KMS-11 (cell line): ENCODE measurements around the gene SUSD6.

Source experiments
- H2AFZ ChIP-seq: fragments of 200-600 bp; sonication (generic); 2 replicates; pipeline ENCODE4 v1.6.1; 2016; ENCODE audit warnings: antibody characterized with exemption, mixed run types, low read depth
- H3K27ac ChIP-seq: fragments of 200-600 bp; sonication (generic); 2 replicates; pipeline ENCODE4 v1.6.1; 2016; ENCODE audit warnings: mild to moderate bottlenecking, mixed run types
- H3K27me3 ChIP-seq: fragments of 200-600 bp; sonication (generic); 2 replicates; pipeline ENCODE4 v1.6.1; 2017; ENCODE audit warnings: mild to moderate bottlenecking, low read depth, mixed run types, moderate library complexity; ENCODE audit not compliant: insufficient read depth
- H3K36me3 ChIP-seq: fragments of 200-600 bp; sonication (generic); 2 replicates; pipeline ENCODE4 v1.6.1; 2017; ENCODE audit warnings: mild to moderate bottlenecking, mixed run types; ENCODE audit not compliant: insufficient read depth
- H3K4me1 ChIP-seq: fragments of 200-600 bp; sonication (generic); 2 replicates; pipeline ENCODE4 v1.6.1; 2016; ENCODE audit warnings: mild to moderate bottlenecking, low read depth, mixed run types; ENCODE audit not compliant: poor library complexity, severe bottlenecking
- H3K4me2 ChIP-seq: fragments of 200-600 bp; sonication (generic); 2 replicates; pipeline ENCODE4 v1.7.0; 2016; ENCODE audit warnings: mild to moderate bottlenecking, mixed run types
- H3K4me3 ChIP-seq: fragments of 200-600 bp; sonication (generic); IDR thresholded peaks from 2 replicates; pipeline ENCODE4 v1.6.1; 2017; ENCODE audit warnings: low read depth, low read length, mixed read lengths; ENCODE audit not compliant: insufficient read depth
- H3K79me2 ChIP-seq: fragments of 200-600 bp; sonication (generic); 2 replicates; pipeline ENCODE4 v1.6.1; 2016; ENCODE audit warnings: low read depth, mixed run types; ENCODE audit not compliant: insufficient read depth
- H3K9ac ChIP-seq: fragments of 200-600 bp; sonication (generic); 2 replicates; pipeline ENCODE4 v1.6.1; 2016; ENCODE audit warnings: mild to moderate bottlenecking, mixed run types
- H4K20me1 ChIP-seq: fragments of 200-600 bp; sonication (generic); 2 replicates; pipeline ENCODE4 v1.6.1; 2016; ENCODE audit warnings: mild to moderate bottlenecking, mixed run types; ENCODE audit not compliant: insufficient read depth
- CTCF ChIP-seq: fragments of 200-600 bp; sonication (generic); conservative IDR thresholded peaks from 2 replicates; pipeline ENCODE4 v1.6.1; 2017; ENCODE audit warnings: low read depth, mild to moderate bottlenecking, antibody characterized with exemption, low read length, moderate library complexity, mixed read lengths

SUSD6 gene

GRCh38 chr14:69674546-69675244 is 63.3 kb downstream of the SUSD6 start:
- Histone ChIP-seq H3K4me1 (peaks cover 6% of the 10 kb centered on the region), H4K20me1 (no peaks in the 10 kb centered on the region), H3K9ac (no peak overlapping the region), H3K27me3 (no peaks in the 10 kb centered on the region), H2AFZ (no peak overlapping the region), H3K79me2 (no peaks in the 10 kb centered on the region), H3K27ac (no peak overlapping the region), H3K4me3 (no peak overlapping the region), H3K4me2 (no peak overlapping the region), H3K36me3 (no peaks in the 10 kb centered on the region)
- no peak for TF ChIP-seq CTCF

- H3K4me2 ChIP-seq = no peak overlapping the region
Measured at GRCh38 chr14:69675245-69675583, 63.8 kb downstream of the SUSD6 start.

GRCh38 chr14:69675877-69676416 is 64.6 kb downstream of the SUSD6 start:
- H3K9ac ChIP-seq = no peak overlapping the region
- H2AFZ ChIP-seq = no peak overlapping the region
- H3K27ac ChIP-seq = no peak overlapping the region
- H3K79me2 ChIP-seq = no peaks in the 10 kb centered on the region
- H4K20me1 ChIP-seq = no peaks in the 10 kb centered on the region
- no peak overlapping the region for H3K4me3 ChIP-seq
- no peak overlapping the region for H3K4me2 ChIP-seq
- TF ChIP-seq CTCF = no peak
- H3K27me3 ChIP-seq = no peaks in the 10 kb centered on the region
- no peaks in the 10 kb centered on the region for H3K36me3 ChIP-seq
- peaks cover 6% of the 10 kb centered on the region for H3K4me1 ChIP-seq

More at GRCh38 chr14:69675245-69675583, 63.8 kb downstream of the SUSD6 start:
- Histone ChIP-seq H3K4me3 (no peak overlapping the region), H2AFZ (no peak overlapping the region), H4K20me1 (no peaks in the 10 kb centered on the region), H3K9ac (no peak overlapping the region), H3K27ac (no peak overlapping the region), H3K36me3 (no peaks in the 10 kb centered on the region), H3K4me1 (peaks cover 6% of the 10 kb centered on the region), H3K79me2 (no peaks in the 10 kb centered on the region), H3K27me3 (no peaks in the 10 kb centered on the region)
- TF ChIP-seq CTCF = no peak

GRCh38 chr14:69676723-69677122 is 65.3 kb downstream of the SUSD6 start:
- H3K4me3 ChIP-seq = no peak overlapping the region
- no peak overlapping the region for H3K9ac ChIP-seq
- no peak for TF ChIP-seq CTCF
- no peak overlapping the region for H2AFZ ChIP-seq
- H3K4me2 ChIP-seq = no peak overlapping the region
- no peaks in the 10 kb centered on the region for H3K79me2 ChIP-seq
- no peaks in the 10 kb centered on the region for H4K20me1 ChIP-seq
- H3K36me3 ChIP-seq = no peaks in the 10 kb centered on the region
- peaks cover 6% of the 10 kb centered on the region for H3K4me1 ChIP-seq
- H3K27me3 ChIP-seq = no peaks in the 10 kb centered on the region
- H3K27ac ChIP-seq = no peak overlapping the region
